Body of pancreas (tissue), 4 donors: Measurements from ENCODE around the gene ACP3.

Experiments used
- POLR2A ChIP-seq, 3 donors: fragments of 450-650 bp; IDR thresholded peaks; one replicate each; pipeline ENCODE4 v1.6.1; 2016; ENCODE audit warnings: antibody characterized with exemption in 3 of 3, mild to moderate bottlenecking in 2 of 3
- TF ChIP-seq, protein P1 (sequence below), 7 experiments: fragments of 450-650 bp in 4 of 7; fragments of 200-600 bp in 3 of 7; sonication (generic) in 3 of 7; IDR thresholded peaks; one replicate each; pipeline ENCODE4 v1.5.1; 2016 to 2019; ENCODE audit warnings: antibody characterized with exemption in 7 of 7

DNA sequence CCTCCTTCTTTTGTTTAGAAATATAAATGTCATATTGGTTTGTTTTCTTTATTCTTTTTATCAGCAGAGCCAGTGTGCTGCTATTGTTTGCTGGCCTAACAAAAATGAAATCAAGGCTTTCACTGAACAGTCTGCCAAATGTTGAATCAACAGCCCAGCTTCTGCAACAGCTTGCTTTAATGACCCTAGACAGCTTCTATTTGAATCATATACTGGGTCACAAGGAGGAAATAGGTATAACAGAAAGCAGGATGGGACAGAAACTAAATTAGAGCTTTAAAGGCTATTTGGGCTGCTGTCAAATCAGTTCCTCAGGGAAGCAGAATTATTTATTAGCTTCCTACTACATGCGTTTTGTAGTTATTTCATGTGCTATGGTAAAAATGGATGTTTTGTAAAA is 88.0 kb downstream of the ACP3 start:
- TF ChIP-seq, protein P1, sequence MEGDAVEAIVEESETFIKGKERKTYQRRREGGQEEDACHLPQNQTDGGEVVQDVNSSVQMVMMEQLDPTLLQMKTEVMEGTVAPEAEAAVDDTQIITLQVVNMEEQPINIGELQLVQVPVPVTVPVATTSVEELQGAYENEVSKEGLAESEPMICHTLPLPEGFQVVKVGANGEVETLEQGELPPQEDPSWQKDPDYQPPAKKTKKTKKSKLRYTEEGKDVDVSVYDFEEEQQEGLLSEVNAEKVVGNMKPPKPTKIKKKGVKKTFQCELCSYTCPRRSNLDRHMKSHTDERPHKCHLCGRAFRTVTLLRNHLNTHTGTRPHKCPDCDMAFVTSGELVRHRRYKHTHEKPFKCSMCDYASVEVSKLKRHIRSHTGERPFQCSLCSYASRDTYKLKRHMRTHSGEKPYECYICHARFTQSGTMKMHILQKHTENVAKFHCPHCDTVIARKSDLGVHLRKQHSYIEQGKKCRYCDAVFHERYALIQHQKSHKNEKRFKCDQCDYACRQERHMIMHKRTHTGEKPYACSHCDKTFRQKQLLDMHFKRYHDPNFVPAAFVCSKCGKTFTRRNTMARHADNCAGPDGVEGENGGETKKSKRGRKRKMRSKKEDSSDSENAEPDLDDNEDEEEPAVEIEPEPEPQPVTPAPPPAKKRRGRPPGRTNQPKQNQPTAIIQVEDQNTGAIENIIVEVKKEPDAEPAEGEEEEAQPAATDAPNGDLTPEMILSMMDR (IDR thresholded peaks at IDR 0.05): no peak
- no peak for TF ChIP-seq POLR2A (IDR thresholded peaks at IDR 0.05)
